NCI-H1417 (cell line): Measurements from ENCODE around the gene USP44.
"Not testable (repeated sequence)": the region's sequence is repeated elsewhere in the genome, so short reads cannot be mapped to it uniquely, and the experiment has no call there.

Source experiments
- DNase-seq, 3 experiments: peaks; one replicate each; lab custom pipeline; 2025; lab: John Stamatoyannopoulos, UW

USP44 gene

GRCh38 chr12:95506707-95507523 lies 44.4 kb downstream of the USP44 start:
- DNase-seq, result no peak

GRCh38 chr12:95505039-95505438 lies 46.2 kb downstream of the USP44 start:
- DNase-seq, result no peak

GRCh38 chr12:95504140-95504539 lies 47.1 kb downstream of the USP44 start:
- DNase-seq, result no peak

- no peak for DNase-seq
These were observed 51.5 kb downstream of the USP44 start for GRCh38 chr12:95499772-95500171.

GRCh38 chr12:95498968-95499367 lies 52.3 kb downstream of the USP44 start:
- DNase-seq, result no peak

GRCh38 chr12:95497031-95497430 lies 54.2 kb downstream of the USP44 start:
- no peak for DNase-seq

GRCh38 chr12:95495433-95495832 lies 55.8 kb downstream of the USP44 start:
- DNase-seq, result no peak

GRCh38 chr12:95494888-95495287 lies 56.4 kb downstream of the USP44 start:
- no peak for DNase-seq

GRCh38 chr12:95492462-95492861 lies 58.8 kb downstream of the USP44 start:
- DNase-seq, result no peak

- DNase-seq, result no peak
These were observed 64.3 kb downstream of the USP44 start for GRCh38 chr12:95487024-95487423.

GRCh38 chr12:95484524-95484923 lies 66.8 kb downstream of the USP44 start:
- DNase-seq, result no peak

GRCh38 chr12:95482564-95482963 lies 68.7 kb downstream of the USP44 start:
- DNase-seq, result not testable (repeated sequence)

GRCh38 chr12:95481888-95482287 lies 69.4 kb downstream of the USP44 start:
- DNase-seq, result no peak

- no peak for DNase-seq
These were observed 70.2 kb downstream of the USP44 start for GRCh38 chr12:95481072-95481471.

- no peak for DNase-seq
These were observed 71.0 kb downstream of the USP44 start for GRCh38 chr12:95480230-95480629.

- DNase-seq, result peak in 1 of 3 experiments; percentile 62
These were observed 76.7 kb downstream of the USP44 start for GRCh38 chr12:95474660-95474958.

- peak; percentile 97 to 98 (median 97) for DNase-seq
These were observed 77.2 kb downstream of the USP44 start, which contains the start of gene METAP2 for GRCh38 chr12:95473884-95474659. Gene METAP2 (plus strand): TSS chr12:95474152. CDS start chr12:95474180, 28 bp downstream.

- DNase-seq, result peak; percentile 66 to 83 (median 72)
These were observed 77.9 kb downstream of the USP44 start for GRCh38 chr12:95473231-95473883.

- DNase-seq, result no peak
These were observed 81.0 kb downstream of the USP44 start for GRCh38 chr12:95470300-95470699.
